Pons (tissue), 1 donor: ENCODE measurements around the gene PRLH.

Source experiments
- DNase-seq: peaks from one replicate; pipeline ENCODE4 v3.0.0-alpha.2; 2016; ENCODE audit warnings: low spot score

The PRLH gene

GRCh38 chr2:237539681-237540080, 26.7 kb upstream of the PRLH start:
- no peak for DNase-seq

DNA sequence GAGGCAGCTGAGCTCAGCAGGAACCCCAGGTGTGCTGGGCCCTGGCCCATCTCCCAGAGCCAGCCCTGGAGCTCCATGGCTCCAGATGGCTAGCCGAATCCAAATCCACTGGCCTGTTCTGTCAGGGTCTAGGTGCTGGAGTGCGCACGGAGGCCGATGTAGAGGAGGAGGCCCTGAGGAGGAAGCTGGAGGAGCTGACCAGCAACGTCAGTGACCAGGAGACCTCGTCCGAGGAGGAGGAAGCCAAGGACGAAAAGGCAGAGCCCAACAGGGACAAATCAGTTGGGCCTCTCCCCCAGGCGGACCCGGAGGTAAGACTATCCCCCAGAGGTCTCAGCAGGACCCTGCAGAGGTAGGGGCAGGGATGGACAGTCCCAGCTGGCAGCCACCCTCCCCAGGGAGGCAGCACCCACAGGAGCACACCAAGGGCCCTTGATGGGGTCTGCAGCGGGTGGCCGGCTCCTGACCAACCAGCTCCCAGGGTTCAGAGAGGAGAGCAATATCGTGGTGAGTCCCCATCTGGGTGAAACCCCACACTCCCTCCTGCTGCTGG, 26.1 kb upstream of the PRLH start:
- DNase-seq, result no peak

DNA sequence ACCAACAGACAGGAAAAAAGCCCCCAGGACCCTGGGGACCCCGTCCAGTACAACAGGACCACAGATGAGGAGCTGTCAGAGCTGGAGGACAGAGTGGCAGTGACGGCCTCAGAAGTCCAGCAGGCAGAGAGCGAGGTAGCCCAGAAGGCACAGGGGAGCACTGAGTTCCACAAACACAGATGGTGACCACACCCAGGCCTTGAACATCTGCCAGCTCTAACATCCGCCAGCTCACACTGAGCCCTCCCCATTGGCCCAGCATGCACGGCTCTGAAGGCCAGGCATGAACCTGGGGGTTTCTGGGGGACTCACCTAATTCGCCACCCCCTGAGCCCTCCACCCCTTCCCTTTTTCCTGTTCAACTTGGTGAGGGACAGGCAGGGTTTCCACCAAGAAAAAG, 25.6 kb upstream of the PRLH start:
- DNase-seq, result no peak

- no peak for DNase-seq
These were observed 25.1 kb upstream of the PRLH start for GRCh38 chr2:237541243-237541642.

- no peak for DNase-seq
These were observed 24.2 kb upstream of the PRLH start for GRCh38 chr2:237542001-237542704.

DNA sequence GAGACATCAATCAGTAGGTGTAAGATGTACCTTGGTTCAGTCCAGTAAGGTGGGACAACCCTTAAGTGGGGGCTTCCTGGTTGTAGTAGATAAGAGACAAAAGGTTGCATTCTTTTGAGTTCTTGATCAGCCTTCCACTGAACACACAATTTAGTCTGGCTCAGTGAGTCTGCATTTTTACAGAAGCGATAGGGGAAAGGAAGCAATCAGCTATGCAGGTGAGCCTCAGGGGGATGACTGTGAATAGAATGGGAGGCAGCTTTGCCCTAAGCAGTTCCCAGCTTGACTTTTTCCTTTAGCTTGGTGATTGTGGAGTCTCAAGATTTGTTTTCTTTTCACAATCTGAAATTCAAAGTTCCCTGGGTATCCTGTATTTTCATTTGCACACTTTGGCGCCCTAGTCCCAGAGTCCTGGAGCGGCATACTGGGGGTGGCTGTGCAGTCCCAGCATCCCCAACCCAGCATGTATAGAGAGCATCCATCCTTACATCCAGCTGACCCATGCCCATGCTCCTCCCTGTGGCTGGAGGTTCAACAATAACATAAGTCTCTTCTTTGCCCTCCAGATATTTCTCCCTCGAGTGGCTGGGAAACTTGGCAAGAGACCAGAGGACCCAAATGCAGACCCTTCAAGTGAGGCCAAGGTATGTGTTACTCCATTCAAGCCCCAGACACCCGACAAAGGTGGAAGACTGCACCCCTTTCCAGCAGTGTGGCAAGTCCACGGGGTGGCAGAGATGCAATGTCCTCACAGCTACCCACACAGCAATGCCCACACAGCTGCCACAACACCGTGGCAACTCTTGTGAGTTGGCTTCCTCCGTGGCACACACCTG, 20.1 kb upstream of the PRLH start:
- DNase-seq, result no peak

DNA sequence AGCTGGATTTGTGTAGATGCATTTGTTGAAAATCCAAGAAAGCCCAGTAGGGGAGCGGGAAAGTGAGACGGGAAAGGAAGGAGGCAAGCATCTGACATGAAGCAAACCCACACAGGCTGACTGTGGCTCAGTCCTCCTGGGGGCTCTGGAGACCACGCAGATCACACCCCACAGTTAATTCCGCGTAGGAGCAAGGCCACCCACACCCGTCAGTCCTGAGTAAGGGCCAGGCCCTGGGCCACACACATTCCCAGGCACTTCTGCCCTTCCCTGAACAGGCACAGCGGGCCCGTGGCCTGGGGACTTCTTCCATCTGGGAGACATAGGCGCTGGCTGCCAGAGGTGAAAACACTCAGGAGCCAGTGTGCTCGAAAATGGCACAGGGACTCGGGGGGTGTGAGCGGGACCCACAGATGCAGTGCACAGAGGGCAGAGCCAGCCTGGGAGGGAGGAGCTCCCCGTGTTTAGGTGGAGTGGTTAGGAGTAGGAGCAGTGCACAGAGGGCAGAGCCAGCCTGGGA, 19.4 kb upstream of the PRLH start:
- no peak for DNase-seq

DNA sequence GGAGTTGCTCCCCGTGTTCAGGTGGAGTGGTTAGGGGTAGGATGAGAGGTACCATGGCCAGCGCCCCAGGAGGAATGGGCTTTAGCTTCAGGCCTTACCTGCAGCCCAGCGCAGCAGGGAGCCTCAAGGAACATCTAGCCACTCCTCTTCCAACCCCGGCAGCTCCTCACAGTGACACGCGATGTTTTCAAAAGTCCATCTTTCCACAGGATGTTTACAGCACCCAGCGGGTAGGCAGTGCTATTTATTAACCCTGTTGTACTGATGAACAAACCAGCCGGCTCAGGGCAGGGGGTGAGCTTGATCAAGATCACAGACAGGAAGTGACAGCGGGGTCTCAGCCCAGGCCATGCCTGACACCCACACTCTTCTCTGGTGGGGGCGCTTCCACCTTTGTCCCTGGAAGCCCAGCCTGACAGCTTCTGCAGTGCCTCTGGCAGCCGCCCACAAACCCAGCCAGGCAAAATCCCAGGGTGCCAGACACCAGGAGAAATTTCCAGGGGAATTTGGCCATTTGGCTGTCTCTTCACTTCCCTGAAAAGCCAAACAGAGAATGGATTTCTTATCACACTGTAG, 18.4 kb upstream of the PRLH start:
- DNase-seq, result no peak

- no peak for DNase-seq
These were observed 17.2 kb upstream of the PRLH start for GRCh38 chr2:237549216-237549615.

GRCh38 chr2:237549643-237550415, 16.5 kb upstream of the PRLH start:
- DNase-seq, result no peak

DNA sequence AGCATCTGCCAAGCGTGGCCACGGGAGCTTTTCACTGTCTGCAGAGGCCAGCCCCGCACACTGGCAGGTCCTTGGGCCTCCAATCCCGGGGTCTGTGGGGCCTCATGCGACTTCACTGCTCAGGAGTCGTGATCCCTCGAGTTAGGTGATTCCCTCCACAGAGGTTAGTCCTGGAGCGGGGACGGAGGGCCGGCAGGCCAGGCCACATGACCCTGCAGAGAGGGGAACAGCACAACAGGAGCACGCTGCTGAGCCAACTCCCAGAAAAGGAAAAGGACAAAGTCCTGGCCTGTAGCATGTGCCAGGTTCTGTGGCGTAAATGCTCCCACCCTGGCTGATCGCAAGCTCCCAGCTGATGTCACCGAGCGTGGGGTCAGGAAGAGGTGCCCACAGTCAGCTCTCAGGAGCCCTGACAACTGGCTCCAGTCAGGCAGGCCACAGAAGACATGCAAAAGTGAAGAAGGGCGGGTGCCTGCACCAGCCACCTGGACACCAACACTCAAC, 15.3 kb upstream of the PRLH start:
- DNase-seq, result no peak

DNA sequence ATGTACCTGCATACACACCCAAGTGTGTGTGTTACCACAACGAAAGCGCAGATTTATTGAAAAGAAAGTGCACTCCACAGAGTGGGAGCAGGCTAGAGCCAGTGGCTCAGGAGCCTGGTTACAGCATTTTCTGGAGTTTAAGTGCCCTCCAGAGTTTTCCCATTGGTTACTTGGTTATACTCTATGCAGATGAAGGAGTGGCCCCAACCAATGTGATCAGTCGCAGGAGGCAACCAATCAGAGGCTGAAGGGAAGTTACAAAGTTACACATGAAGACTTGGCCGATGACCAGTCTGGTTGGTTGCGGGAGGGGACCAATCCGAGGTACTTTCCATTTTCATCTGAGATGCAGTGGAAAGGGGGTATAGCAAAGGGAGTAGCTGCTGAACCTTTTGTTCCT, 13.5 kb upstream of the PRLH start:
- DNase-seq, result no peak

GRCh38 chr2:237553948-237554347, 12.4 kb upstream of the PRLH start:
- DNase-seq, result no peak

GRCh38 chr2:237555560-237555959, 10.8 kb upstream of the PRLH start:
- DNase-seq, result no peak

- DNase-seq, result no peak
These were observed 9.4 kb upstream of the PRLH start for GRCh38 chr2:237556773-237557632.

DNA sequence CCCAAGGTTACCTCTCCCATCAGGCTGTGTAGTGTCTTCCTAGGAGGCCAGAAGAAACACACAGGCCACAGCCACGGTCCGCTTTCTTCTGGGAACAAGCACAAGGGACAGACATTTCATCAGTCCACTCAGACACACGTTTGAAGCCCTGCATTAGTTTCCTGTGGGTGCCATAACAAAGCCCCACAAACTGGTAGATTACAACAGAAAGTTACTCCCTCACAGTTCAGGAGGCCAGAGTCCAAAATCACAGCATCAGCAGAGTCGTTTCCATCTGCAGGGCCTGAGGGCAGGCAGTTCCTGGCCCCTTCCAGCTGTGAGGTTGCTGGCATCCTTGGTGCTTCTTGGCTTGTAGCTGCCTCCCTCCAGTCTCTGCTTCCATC, 8.8 kb upstream of the PRLH start:
- no peak for DNase-seq

GRCh38 chr2:237558961-237559641, 7.3 kb upstream of the PRLH start:
- no peak for DNase-seq

DNA sequence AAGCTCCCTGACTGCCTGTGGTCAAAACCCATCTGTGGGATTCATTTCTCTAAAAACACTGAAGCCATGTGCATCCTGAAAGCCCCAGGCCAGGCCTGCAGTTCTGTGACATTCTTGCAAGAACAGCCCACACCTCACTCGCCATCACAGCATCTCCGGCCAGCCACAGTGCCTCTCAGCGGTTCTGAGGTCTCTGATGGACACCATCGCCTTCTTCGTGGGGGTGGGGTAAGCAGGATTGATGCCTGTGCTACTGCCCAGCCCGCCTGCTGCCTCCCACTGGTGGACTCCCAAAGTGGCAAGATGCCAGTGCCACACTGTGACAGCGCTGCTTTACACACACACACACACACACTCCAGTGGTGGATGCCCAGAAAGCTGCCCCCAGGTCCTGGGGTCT, 5.2 kb upstream of the PRLH start:
- no peak for DNase-seq

- DNase-seq, result no peak
These were observed 2.6 kb upstream of the PRLH start for GRCh38 chr2:237563816-237564215.

DNA sequence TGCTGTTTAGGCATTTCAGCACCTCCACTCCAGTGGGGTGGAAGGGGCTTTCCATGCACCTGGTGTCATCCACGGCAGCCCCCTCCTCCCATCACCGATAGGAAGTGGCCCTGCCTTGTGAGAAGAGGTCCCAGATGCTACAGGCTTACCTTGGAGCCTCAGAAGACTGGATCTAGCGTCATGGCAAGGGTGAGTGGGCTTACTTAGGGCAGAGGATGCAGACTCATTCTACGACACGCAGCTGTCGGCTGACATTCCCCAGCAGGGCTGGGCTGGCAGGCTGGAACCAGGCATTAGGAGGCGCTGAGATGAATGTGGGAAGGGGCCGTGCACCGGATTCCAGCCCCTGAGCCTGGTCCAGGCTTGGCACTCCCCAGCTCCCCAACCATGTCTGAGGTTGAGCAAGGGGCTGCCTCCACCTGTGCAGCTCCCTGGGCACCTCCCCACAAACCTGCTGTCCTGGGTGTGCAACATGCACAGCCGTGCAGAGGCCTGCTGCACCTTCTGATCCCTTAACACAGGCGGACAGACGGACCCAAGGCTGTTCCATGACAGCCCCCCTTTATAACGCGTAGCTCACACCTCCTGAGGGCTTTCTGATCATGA, 1.7 kb upstream of the PRLH start:
- no peak for DNase-seq
